ENCODE results near the gene TSPAN2.

TSPAN2 gene

GRCh38 chr1:115115521-115116161 lies 26.3 kb upstream of the TSPAN2 start:
- H3K36me3 ChIP-seq (ENCODE audit: low read length), result no peaks in the 10 kb centered on the region
- no peak overlapping the region for H3K4me3 ChIP-seq (ENCODE audit: insufficient read depth, low read length, poor library complexity, severe bottlenecking)
- H3K9me3 ChIP-seq (ENCODE audit: insufficient read depth, low read length), result no peaks in the 10 kb centered on the region
- no peaks in the 10 kb centered on the region for H3K79me2 ChIP-seq (ENCODE audit: insufficient read depth, low read length)
- no peak overlapping the region for H2AFZ ChIP-seq (ENCODE audit: low read depth, low read length, severe bottlenecking)
- TF ChIP-seq EZH2phosphoT487 (conservative IDR thresholded peaks at IDR 0.05; ENCODE audit: low read length), result no peak
- TF ChIP-seq CTCF (IDR thresholded peaks at IDR 0.05; ENCODE audit: insufficient read depth, low read length, poor library complexity, severe bottlenecking), result no peak
- H4K20me1 ChIP-seq (ENCODE audit: low read depth, low read length), result no peaks in the 10 kb centered on the region
- H3K27me3 ChIP-seq (ENCODE audit: low read length), result no peaks in the 10 kb centered on the region
- H3K9me2 ChIP-seq (replicated peaks; ENCODE audit: insufficient read depth, low read length), result no peaks in the 10 kb centered on the region
- no peaks in the 10 kb centered on the region for H3F3A ChIP-seq (ENCODE audit: insufficient read depth)
- no peak overlapping the region for H3K27ac ChIP-seq (ENCODE audit: low read depth, low read length)
- no peak overlapping the region for H3K9ac ChIP-seq (ENCODE audit: low read length)
- H3K4me2 ChIP-seq (ENCODE audit: low read depth, low read length, poor library complexity, severe bottlenecking), result no peak overlapping the region

GRCh38 chr1:115114308-115114707 lies 25.0 kb upstream of the TSPAN2 start:
- H3K4me2 ChIP-seq (ENCODE audit: low read depth, low read length, poor library complexity, severe bottlenecking), result no peak overlapping the region
- no peak overlapping the region for H3K27ac ChIP-seq (ENCODE audit: low read depth, low read length)

GRCh38 chr1:115113766-115114165 lies 24.5 kb upstream of the TSPAN2 start:
- Histone ChIP-seq H3K9me3 (ENCODE audit: insufficient read depth, low read length) (no peaks in the 10 kb centered on the region), H3K4me3 (ENCODE audit: insufficient read depth, low read length, poor library complexity, severe bottlenecking) (no peak overlapping the region), H3K79me2 (ENCODE audit: insufficient read depth, low read length) (no peaks in the 10 kb centered on the region), H4K20me1 (ENCODE audit: low read depth, low read length) (no peaks in the 10 kb centered on the region), H3K27ac (ENCODE audit: low read depth, low read length) (no peak overlapping the region), H3K27me3 (ENCODE audit: low read length) (no peaks in the 10 kb centered on the region), H3K9me2 (replicated peaks; ENCODE audit: insufficient read depth, low read length) (no peaks in the 10 kb centered on the region), H3K4me2 (ENCODE audit: low read depth, low read length, poor library complexity, severe bottlenecking) (no peak overlapping the region), H2AFZ (ENCODE audit: low read depth, low read length, severe bottlenecking) (no peak overlapping the region), H3F3A (ENCODE audit: insufficient read depth) (no peaks in the 10 kb centered on the region), H3K36me3 (ENCODE audit: low read length) (no peaks in the 10 kb centered on the region), H3K9ac (ENCODE audit: low read length) (no peak overlapping the region)
- TF ChIP-seq EZH2phosphoT487 (conservative IDR thresholded peaks at IDR 0.05; ENCODE audit: low read length) (no peak), CTCF (IDR thresholded peaks at IDR 0.05; ENCODE audit: insufficient read depth, low read length, poor library complexity, severe bottlenecking) (no peak)

More at GRCh38 chr1:115114308-115114707, 25.0 kb upstream of the TSPAN2 start:
- Histone ChIP-seq H3F3A (ENCODE audit: insufficient read depth) (no peaks in the 10 kb centered on the region), H3K79me2 (ENCODE audit: insufficient read depth, low read length) (no peaks in the 10 kb centered on the region), H3K9ac (ENCODE audit: low read length) (no peak overlapping the region), H3K36me3 (ENCODE audit: low read length) (no peaks in the 10 kb centered on the region), H4K20me1 (ENCODE audit: low read depth, low read length) (no peaks in the 10 kb centered on the region), H3K4me3 (ENCODE audit: insufficient read depth, low read length, poor library complexity, severe bottlenecking) (no peak overlapping the region), H3K9me3 (ENCODE audit: insufficient read depth, low read length) (no peaks in the 10 kb centered on the region), H3K27me3 (ENCODE audit: low read length) (no peaks in the 10 kb centered on the region), H2AFZ (ENCODE audit: low read depth, low read length, severe bottlenecking) (no peak overlapping the region), H3K9me2 (replicated peaks; ENCODE audit: insufficient read depth, low read length) (no peaks in the 10 kb centered on the region)
- TF ChIP-seq CTCF (IDR thresholded peaks at IDR 0.05; ENCODE audit: insufficient read depth, low read length, poor library complexity, severe bottlenecking), result no peak
- no peak for TF ChIP-seq EZH2phosphoT487 (conservative IDR thresholded peaks at IDR 0.05; ENCODE audit: low read length)

Measured in SU-DHL-6 (cell line).